Measurements from ENCODE around the gene JAKMIP1. TPM values are rescaled to one million over a fixed set of nuclear protein-coding genes. Genes with fewer than 3 reads are reported as not detected.

Gene JAKMIP1
- total RNA-seq, 1 experiment from 2014 or later: not detected

- BruUV-seq (replicated peaks): no TSS peak
- Histone ChIP-seq H3K4me3 (ENCODE audit: low read depth, low read length) (no peak overlapping the region), H3K4me1 (no peaks in the 10 kb centered on the region), H3K36me3 (ENCODE audit: control insufficient read depth, insufficient read depth, low read length) (no peaks in the 10 kb centered on the region), H3K9me3 (no peaks in the 10 kb centered on the region), H3K27me3 (replicated peaks; ENCODE audit: control insufficient read depth, insufficient read depth, low read length) (no peaks in the 10 kb centered on the region)
- ChIA-PET POLR2A (no interaction called here), CTCF (no interaction called here)
- Mint-ChIP-seq H3K9me3 (ENCODE audit: unreplicated experiment) (no peaks in the 10 kb centered on the region), H3K27ac (ENCODE audit: unreplicated experiment) (no peak overlapping the region), H3K36me3 (ENCODE audit: insufficient read depth, unreplicated experiment) (no peaks in the 10 kb centered on the region), H3K4me1 (ENCODE audit: low read depth, unreplicated experiment) (no peaks in the 10 kb centered on the region), H3K4me3 (ENCODE audit: unreplicated experiment) (no peak overlapping the region), H3K27me3 (ENCODE audit: insufficient read depth, unreplicated experiment) (peaks cover 14% of the 10 kb centered on the region)
- TF ChIP-seq, protein P1, sequence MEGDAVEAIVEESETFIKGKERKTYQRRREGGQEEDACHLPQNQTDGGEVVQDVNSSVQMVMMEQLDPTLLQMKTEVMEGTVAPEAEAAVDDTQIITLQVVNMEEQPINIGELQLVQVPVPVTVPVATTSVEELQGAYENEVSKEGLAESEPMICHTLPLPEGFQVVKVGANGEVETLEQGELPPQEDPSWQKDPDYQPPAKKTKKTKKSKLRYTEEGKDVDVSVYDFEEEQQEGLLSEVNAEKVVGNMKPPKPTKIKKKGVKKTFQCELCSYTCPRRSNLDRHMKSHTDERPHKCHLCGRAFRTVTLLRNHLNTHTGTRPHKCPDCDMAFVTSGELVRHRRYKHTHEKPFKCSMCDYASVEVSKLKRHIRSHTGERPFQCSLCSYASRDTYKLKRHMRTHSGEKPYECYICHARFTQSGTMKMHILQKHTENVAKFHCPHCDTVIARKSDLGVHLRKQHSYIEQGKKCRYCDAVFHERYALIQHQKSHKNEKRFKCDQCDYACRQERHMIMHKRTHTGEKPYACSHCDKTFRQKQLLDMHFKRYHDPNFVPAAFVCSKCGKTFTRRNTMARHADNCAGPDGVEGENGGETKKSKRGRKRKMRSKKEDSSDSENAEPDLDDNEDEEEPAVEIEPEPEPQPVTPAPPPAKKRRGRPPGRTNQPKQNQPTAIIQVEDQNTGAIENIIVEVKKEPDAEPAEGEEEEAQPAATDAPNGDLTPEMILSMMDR (IDR thresholded peaks at IDR 0.05; ENCODE audit: insufficient read depth in 1 of 2, low read depth in 1 of 2, low read length in 1 of 2, severe bottlenecking in 1 of 2, unreplicated experiment in 1 of 2): no peak
- intact Hi-C loops (cut with micrococcal nuclease; ENCODE audit: unreplicated experiment): no loop called here
- no peak for DNase-seq
Measured at GRCh38 chr4:6188687-6189305, 11.6 kb downstream of the JAKMIP1 start.

GRCh38 chr4:6184169-6184568 lies 16.2 kb downstream of the JAKMIP1 start:
- Histone ChIP-seq H3K36me3 (ENCODE audit: control insufficient read depth, insufficient read depth, low read length) (no peaks in the 10 kb centered on the region), H3K27me3 (replicated peaks; ENCODE audit: control insufficient read depth, insufficient read depth, low read length) (no peaks in the 10 kb centered on the region), H3K9me3 (no peaks in the 10 kb centered on the region), H3K4me3 (ENCODE audit: low read depth, low read length) (no peak overlapping the region), H3K4me1 (no peaks in the 10 kb centered on the region)
- Mint-ChIP-seq H3K4me1 (ENCODE audit: low read depth, unreplicated experiment) (no peaks in the 10 kb centered on the region), H3K27me3 (ENCODE audit: insufficient read depth, unreplicated experiment) (peaks cover 16% of the 10 kb centered on the region), H3K4me3 (ENCODE audit: unreplicated experiment) (no peak overlapping the region), H3K9me3 (ENCODE audit: unreplicated experiment) (peaks cover 9% of the 10 kb centered on the region), H3K27ac (ENCODE audit: unreplicated experiment) (no peak overlapping the region), H3K36me3 (ENCODE audit: insufficient read depth, unreplicated experiment) (no peaks in the 10 kb centered on the region)
- POLR2A ChIA-PET: no interaction called here
- TF ChIP-seq, protein P1 (IDR thresholded peaks at IDR 0.05; ENCODE audit: insufficient read depth in 1 of 2, low read depth in 1 of 2, low read length in 1 of 2, severe bottlenecking in 1 of 2, unreplicated experiment in 1 of 2): no peak
- DNase-seq: no peak
- intact Hi-C loops (cut with micrococcal nuclease; ENCODE audit: unreplicated experiment): no loop called here
- CTCF ChIA-PET: no interaction called here
- BruUV-seq (replicated peaks): no TSS peak

- no peaks in the 10 kb centered on the region for H3K36me3 ChIP-seq (ENCODE audit: control insufficient read depth, insufficient read depth, low read length)
- no peaks in the 10 kb centered on the region for H3K4me1 ChIP-seq
- DNase-seq: no peak
- H3K9me3 ChIP-seq: no peaks in the 10 kb centered on the region
- Mint-ChIP-seq H3K4me3 (ENCODE audit: unreplicated experiment) (no peak overlapping the region), H3K9me3 (ENCODE audit: unreplicated experiment) (peaks cover 9% of the 10 kb centered on the region), H3K36me3 (ENCODE audit: insufficient read depth, unreplicated experiment) (no peaks in the 10 kb centered on the region), H3K4me1 (ENCODE audit: low read depth, unreplicated experiment) (no peaks in the 10 kb centered on the region), H3K27me3 (ENCODE audit: insufficient read depth, unreplicated experiment) (peaks cover 16% of the 10 kb centered on the region), H3K27ac (ENCODE audit: unreplicated experiment) (no peak overlapping the region)
- intact Hi-C loops (cut with micrococcal nuclease; ENCODE audit: unreplicated experiment): no loop called here
- TF ChIP-seq, protein P1 (IDR thresholded peaks at IDR 0.05; ENCODE audit: insufficient read depth in 1 of 2, low read depth in 1 of 2, low read length in 1 of 2, severe bottlenecking in 1 of 2, unreplicated experiment in 1 of 2): no peak
- POLR2A ChIA-PET: no interaction called here
- CTCF ChIA-PET: no interaction called here
- BruUV-seq (replicated peaks): no TSS peak
- H3K4me3 ChIP-seq (ENCODE audit: low read depth, low read length): no peak overlapping the region
- H3K27me3 ChIP-seq (replicated peaks; ENCODE audit: control insufficient read depth, insufficient read depth, low read length): no peaks in the 10 kb centered on the region
Measured at GRCh38 chr4:6183740-6184139, 16.6 kb downstream of the JAKMIP1 start.
